GM10266 (cell line): ENCODE results near the gene BCL11A.

ENCODE experiments used
- DNase-seq: peaks from one replicate; pipeline ENCODE4 v3.0.0; 2012; ENCODE audit errors: extremely low spot score
- TF ChIP-seq, protein P1 (sequence below): IDR thresholded peaks from 2 replicates; pipeline ENCODE4 v1.5.1; 2012; ENCODE audit warnings: mild to moderate bottlenecking, low read depth; ENCODE audit not compliant: control insufficient read depth, insufficient read depth; ENCODE audit errors: missing control alignments

Gene BCL11A

DNA sequence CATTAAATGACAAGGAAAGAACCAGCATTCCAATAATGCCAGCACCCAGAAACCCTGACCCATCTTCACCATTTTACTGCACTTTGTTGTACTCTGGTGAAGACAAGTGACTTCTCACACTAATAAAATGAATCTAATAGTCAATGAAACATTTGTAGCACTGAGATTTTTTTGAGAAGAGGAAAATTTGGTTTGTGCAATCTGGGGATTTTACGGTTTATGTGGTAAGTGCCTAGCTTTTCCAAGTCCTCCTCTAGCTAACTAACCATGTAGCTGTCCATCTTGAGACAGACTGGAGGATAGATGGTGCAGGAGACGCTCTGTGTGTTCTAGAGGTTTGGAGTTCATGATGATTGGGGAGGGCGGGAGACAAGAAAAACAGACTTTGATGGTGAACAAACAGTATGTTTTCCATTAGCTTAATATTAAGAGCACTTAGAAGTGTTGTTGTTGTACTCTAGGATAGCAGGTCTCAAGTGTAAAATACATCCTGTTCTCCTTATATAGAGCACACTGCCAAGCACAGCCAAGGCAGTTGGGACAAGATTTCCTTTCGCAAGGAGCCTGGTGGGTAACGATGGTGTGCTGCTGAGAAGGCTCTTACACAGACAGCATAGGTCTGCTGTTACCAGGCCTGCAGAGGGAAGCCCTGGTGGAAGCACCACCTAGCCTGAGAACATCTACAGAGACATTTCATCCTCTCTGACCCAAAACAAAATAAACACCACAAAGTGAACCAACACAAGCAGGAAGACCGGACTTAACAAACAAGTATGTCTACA is 83.7 kb downstream of the BCL11A start:
- TF ChIP-seq, protein P1, sequence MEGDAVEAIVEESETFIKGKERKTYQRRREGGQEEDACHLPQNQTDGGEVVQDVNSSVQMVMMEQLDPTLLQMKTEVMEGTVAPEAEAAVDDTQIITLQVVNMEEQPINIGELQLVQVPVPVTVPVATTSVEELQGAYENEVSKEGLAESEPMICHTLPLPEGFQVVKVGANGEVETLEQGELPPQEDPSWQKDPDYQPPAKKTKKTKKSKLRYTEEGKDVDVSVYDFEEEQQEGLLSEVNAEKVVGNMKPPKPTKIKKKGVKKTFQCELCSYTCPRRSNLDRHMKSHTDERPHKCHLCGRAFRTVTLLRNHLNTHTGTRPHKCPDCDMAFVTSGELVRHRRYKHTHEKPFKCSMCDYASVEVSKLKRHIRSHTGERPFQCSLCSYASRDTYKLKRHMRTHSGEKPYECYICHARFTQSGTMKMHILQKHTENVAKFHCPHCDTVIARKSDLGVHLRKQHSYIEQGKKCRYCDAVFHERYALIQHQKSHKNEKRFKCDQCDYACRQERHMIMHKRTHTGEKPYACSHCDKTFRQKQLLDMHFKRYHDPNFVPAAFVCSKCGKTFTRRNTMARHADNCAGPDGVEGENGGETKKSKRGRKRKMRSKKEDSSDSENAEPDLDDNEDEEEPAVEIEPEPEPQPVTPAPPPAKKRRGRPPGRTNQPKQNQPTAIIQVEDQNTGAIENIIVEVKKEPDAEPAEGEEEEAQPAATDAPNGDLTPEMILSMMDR = no peak
- DNase-seq = no peak

GRCh38 chr2:60468382-60469085 is 84.9 kb downstream of the BCL11A start:
- TF ChIP-seq, protein P1 = no peak
- DNase-seq = no peak

DNA sequence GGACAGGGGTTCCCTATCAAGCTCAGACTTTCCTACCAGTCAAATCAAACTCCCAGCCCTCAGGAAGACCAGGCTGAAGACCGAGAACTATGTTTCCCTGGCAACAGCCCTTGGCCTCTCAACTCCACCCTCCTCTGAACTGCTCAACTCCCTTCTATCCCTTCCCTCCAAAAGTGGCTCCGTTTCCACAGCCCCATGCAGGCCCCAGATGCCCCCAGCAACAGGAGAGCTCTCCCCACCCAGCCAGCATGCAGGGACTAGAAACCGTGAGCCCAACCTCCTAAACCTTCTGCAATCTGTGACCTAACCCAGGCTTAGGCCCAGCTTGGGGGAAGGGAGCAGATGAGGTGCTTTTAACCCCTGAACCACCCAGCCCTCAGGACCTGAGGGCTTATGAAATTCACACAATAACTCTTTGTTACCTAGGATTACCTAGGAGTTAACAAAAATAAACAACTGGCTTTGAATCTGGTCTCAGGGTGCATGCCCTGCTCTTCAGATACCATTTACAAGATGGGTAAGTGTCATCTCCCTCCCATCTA is 87.2 kb downstream of the BCL11A start:
- TF ChIP-seq, protein P1 = no peak
- no peak for DNase-seq

GRCh38 chr2:60465736-60466135 is 87.7 kb downstream of the BCL11A start:
- TF ChIP-seq, protein P1 = no peak
- DNase-seq = no peak

DNA sequence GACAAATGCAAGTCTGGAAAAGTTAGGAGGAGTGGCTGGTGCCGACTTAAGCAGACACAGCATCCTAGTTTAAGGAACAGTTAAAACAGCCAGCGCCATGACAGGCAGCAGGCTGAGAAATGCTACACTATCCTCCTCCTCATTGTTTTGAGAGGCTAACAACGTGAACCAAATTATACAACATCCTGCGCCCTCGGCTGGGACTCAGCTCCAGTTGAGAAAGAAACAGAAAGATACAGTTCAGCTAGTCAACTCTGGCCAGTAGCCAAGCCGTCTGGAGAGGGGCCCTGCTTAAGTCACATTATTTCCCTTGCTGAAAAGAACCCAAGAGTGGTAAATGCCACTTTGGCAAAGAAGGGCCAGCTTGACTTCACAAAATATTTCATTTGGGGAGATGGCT is 90.2 kb downstream of the BCL11A start:
- TF ChIP-seq, protein P1 = no peak
- no peak for DNase-seq

DNA sequence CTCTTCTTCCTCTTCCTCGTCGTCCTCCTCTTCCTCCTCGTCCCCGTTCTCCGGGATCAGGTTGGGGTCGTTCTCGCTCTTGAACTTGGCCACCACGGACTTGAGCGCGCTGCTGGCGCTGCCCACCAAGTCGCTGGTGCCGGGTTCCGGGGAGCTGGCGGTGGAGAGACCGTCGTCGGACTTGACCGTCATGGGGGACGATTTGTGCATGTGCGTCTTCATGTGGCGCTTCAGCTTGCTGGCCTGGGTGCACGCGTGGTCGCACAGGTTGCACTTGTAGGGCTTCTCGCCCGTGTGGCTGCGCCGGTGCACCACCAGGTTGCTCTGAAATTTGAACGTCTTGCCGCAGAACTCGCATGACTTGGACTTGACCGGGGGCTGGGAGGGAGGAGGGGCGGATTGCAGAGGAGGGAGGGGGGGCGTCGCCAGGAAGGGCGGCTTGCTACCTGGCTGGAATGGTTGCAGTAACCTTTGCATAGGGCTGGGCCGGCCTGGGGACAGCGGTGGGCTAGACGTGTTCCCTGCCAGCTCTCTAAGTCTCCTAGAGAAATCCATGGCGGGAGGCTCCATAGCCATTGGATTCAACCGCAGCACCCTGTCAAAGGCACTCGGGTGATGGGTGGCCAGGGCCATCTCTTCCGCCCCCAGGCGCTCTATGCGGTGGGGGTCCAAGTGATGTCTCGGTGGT is 91.9 kb downstream of the BCL11A start:
- TF ChIP-seq, protein P1 = no peak

More for the DNA sequence above, 91.9 kb downstream of the BCL11A start:
- DNase-seq = no peak
